ENCODE measurements around the gene SOX11.

Gene SOX11

DNA sequence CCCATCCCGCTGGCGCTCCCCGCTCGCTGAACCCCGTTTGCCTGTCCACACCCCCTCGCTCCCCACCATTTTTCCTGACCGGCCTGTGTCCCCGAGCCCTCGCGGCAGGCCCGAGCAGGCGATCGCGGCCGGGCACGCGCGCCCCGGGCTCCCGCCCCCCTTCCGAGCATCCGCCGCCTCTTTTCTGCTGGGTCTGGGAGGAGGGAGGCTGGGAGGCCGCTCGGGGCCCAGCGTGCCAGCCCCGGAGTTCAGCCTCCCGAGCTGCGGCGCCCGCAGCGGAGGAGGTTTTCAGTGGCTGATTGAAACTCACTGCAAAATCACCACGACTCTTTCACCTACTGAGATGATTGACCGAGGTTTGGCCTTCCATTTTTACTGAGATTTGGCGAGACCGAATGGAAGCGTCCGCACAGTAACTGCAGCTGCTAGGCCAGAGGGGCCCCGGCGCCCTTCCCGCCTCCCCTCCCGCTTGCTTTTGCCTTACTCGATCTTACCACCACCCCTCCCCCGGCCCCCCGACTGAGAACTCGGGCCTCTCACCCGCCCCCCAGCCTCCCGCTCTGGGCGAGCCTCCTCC is 4.8 kb downstream of the SOX11 start:
- peak; percentile 49 for DNase-seq (ENCODE audit: low read depth)
- TF ChIP-seq, protein P1, sequence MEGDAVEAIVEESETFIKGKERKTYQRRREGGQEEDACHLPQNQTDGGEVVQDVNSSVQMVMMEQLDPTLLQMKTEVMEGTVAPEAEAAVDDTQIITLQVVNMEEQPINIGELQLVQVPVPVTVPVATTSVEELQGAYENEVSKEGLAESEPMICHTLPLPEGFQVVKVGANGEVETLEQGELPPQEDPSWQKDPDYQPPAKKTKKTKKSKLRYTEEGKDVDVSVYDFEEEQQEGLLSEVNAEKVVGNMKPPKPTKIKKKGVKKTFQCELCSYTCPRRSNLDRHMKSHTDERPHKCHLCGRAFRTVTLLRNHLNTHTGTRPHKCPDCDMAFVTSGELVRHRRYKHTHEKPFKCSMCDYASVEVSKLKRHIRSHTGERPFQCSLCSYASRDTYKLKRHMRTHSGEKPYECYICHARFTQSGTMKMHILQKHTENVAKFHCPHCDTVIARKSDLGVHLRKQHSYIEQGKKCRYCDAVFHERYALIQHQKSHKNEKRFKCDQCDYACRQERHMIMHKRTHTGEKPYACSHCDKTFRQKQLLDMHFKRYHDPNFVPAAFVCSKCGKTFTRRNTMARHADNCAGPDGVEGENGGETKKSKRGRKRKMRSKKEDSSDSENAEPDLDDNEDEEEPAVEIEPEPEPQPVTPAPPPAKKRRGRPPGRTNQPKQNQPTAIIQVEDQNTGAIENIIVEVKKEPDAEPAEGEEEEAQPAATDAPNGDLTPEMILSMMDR (conservative IDR thresholded peaks at IDR 0.05; ENCODE audit: low read length) = no peak

DNA sequence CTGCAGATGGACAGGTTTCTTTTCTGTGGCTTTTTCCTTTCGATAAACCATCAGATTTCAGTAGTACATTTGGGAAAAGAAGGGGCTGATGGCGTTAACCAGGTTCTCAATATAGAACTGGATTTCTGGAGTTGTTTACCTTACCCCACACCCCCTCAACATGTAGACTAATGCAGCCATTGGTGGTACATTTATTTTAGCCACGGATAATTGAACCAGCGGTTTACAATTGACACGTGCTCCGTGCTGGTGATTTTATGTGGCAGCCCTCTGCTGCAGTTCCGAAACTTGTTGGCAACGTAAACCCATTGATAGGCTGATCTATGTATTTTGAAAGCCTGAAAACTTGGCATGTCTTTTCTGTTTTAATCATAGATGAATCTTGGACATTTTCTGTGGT is 5.4 kb downstream of the SOX11 start:
- DNase-seq (ENCODE audit: low read depth) = no peak
- H3K4me3 ChIP-seq (ENCODE audit: low read length) = peak overlapping the region; percentile 60
- TF ChIP-seq, protein P1 (conservative IDR thresholded peaks at IDR 0.05; ENCODE audit: low read length) = no peak

More for the DNA sequence above, 4.8 kb downstream of the SOX11 start:
- H3K4me3 ChIP-seq (ENCODE audit: low read length) = peak overlapping the region; percentile 60

DNA sequence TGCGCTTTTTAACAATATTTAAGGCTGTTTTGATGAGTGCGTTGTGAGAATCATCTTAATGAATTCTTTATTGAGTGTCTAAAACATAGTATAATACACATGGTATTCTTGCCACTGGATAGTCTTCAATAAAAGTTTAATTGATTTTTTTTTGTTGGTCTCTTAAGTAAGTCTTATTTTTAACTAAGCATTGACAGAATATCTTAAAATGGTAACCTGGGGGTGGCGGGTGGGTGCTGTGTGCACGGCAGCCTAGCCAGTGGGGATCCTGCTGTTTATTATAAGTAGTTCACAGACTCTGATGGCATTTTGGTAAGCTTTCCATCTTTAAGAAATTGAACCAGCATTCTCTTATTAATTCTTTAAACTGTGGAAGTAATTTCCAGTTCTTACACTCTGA is 6.0 kb downstream of the SOX11 start:
- no peak overlapping the region for H3K4me3 ChIP-seq (ENCODE audit: low read length)
- TF ChIP-seq, protein P1 (conservative IDR thresholded peaks at IDR 0.05; ENCODE audit: low read length) = no peak
- DNase-seq (ENCODE audit: low read depth) = no peak

DNA sequence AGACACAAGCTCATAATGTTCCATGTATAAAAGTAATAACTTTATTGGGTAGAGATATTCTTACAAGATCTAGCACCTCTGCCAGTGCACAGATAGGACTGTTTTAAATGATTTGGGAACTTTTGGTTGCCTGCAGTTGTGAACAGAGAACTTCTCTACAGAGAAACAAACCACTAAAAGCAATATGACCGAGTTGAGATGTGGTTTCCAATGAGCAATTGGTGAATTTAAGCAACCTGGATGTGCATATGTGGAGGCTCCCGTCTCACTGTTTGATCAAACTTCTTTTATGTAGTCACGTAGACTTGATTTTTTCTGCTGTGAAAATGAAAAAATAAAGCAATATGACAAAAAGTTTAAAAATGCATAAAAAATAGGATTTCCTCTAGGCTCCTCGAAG is 7.8 kb downstream of the SOX11 start:
- no peak overlapping the region for H3K4me3 ChIP-seq (ENCODE audit: low read length)
- TF ChIP-seq, protein P1 (conservative IDR thresholded peaks at IDR 0.05; ENCODE audit: low read length) = no peak
- no peak for DNase-seq (ENCODE audit: low read depth)

DNA sequence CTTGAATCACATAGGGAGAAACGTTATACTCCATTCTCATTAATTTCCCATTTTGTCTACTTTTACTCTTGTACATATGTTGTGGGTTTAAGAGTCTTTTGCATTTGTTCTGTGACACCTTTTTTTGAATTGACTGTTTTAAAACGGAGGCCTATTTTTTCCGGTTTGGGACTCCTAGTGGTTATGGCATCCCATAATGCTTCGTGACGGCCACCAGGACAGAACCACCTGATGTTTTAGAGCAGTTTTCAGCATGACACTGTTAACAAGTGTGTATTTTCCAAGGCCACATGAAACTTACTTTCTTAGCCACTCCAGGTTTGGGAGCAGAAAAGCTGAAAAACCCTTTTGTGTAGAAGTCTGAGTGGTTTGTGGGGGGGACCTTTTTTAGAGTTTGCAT is 8.4 kb downstream of the SOX11 start:
- no peak for DNase-seq (ENCODE audit: low read depth)
- no peak overlapping the region for H3K4me3 ChIP-seq (ENCODE audit: low read length)
- TF ChIP-seq, protein P1 (conservative IDR thresholded peaks at IDR 0.05; ENCODE audit: low read length) = no peak

DNA sequence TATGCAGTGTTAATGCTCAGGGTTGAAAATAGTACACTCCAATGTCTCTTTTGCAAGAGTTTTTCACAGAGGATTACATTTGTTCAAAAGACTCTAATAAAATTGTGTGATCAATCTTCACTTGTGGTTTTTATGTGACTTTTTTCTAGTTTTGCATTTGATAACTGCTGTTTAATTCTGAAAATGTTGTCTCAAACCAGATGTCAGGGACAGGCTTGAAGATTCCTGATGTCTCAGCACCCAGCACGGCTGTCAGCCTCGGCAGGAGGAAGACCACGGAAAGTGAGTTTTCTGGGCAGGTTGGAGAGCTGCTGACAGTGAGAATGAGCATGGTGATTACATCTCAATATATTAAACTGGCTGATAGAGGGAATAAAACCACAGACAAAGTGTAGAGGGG is 9.1 kb downstream of the SOX11 start:
- DNase-seq (ENCODE audit: low read depth) = no peak
- H3K4me3 ChIP-seq (ENCODE audit: low read length) = no peak overlapping the region
- TF ChIP-seq, protein P1 (conservative IDR thresholded peaks at IDR 0.05; ENCODE audit: low read length) = no peak

DNA sequence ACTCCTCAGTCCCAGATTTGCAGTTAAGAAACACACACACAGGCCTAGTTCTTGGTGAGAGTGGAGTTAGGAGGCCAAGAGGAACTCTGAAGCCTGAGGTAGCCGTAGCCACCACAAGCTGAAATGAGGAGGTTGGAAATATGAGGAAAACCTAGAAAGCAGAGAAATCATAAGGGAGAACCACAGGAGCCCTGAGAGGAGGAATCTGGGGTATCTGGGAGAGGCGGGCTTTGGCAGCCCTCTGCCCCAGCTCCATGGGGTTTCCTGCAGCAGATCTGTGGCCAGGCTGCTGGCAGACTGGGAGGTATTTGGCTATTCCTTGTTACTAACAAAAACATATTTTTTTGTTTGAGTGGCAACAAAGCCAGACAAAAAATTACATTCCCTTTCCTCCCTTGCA is 11.0 kb downstream of the SOX11 start:
- TF ChIP-seq, protein P1 (conservative IDR thresholded peaks at IDR 0.05; ENCODE audit: low read length) = no peak
- H3K4me3 ChIP-seq (ENCODE audit: low read length) = no peak overlapping the region
- no peak for DNase-seq (ENCODE audit: low read depth)
